ENCODE results near the gene LYZ.

DNA sequence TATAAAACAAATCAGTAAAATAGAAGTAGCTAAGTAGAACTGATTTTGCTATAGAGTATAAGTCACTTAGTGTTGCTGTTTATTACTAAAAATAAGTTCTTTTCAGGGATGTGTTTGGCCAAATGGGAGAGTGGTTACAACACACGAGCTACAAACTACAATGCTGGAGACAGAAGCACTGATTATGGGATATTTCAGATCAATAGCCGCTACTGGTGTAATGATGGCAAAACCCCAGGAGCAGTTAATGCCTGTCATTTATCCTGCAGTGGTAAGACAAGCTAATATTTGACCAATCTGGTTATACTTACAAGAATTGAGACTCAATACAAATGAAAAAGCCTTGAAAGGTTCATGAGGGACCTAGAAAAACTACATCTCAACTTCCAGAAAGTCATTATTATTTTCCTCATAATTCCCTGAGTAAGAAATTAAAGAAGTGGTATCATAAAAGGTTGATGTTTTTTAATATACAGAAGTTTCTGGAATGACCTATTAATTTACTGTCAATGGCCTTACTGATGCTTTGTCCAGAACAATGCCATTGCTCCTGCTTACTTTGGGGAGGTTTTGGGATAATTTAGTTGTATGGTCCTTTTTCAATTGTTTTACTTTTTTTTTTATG, 1.9 kb downstream of the LYZ start:
- TF ChIP-seq, protein P1, sequence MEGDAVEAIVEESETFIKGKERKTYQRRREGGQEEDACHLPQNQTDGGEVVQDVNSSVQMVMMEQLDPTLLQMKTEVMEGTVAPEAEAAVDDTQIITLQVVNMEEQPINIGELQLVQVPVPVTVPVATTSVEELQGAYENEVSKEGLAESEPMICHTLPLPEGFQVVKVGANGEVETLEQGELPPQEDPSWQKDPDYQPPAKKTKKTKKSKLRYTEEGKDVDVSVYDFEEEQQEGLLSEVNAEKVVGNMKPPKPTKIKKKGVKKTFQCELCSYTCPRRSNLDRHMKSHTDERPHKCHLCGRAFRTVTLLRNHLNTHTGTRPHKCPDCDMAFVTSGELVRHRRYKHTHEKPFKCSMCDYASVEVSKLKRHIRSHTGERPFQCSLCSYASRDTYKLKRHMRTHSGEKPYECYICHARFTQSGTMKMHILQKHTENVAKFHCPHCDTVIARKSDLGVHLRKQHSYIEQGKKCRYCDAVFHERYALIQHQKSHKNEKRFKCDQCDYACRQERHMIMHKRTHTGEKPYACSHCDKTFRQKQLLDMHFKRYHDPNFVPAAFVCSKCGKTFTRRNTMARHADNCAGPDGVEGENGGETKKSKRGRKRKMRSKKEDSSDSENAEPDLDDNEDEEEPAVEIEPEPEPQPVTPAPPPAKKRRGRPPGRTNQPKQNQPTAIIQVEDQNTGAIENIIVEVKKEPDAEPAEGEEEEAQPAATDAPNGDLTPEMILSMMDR (IDR thresholded peaks at IDR 0.05) = no peak
- no peak for TF ChIP-seq POLR2AphosphoS5 (IDR thresholded peaks at IDR 0.05)
- no peak for TF ChIP-seq POLR2A (IDR thresholded peaks at IDR 0.05)
